ENCODE measurements around the gene KRTAP16-1. TPM values are rescaled to one million over a fixed set of nuclear protein-coding genes. Genes with fewer than 3 reads are reported as not detected.
A peak's percentile ranks its signal among the peaks of the same experiment; 100 is the strongest.
"Not testable (repeated sequence)": the region's sequence is repeated elsewhere in the genome, so short reads cannot be mapped to it uniquely, and the experiment has no call there.

The KRTAP16-1 gene
- total RNA-seq, 3 donors from 2014 or later (not counting 1 experiment from before 2014, with no cell fraction given): 0.16 to 0.23 (median 0.23) TPM

DNA sequence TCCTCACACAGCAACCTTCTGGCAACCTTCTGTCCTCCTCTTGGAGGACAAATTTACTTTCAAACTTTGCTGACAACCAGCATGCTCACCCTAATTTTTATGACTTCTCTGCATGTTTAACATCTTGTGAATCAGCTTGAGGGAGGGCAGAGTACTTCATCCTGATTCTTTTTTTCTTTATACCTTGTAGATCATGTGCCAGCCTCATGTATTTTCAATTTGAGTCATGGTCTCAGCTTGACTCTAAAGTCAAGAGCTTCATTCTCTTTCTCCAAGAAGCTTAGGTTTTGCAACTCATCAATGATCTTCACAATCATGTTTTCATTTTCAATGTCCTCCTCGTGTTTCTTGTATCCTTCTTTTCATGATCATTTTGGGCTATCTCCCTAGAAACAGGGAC is 37.3 kb downstream of the KRTAP16-1 start:
- no peaks in the 10 kb centered on the region for H3K36me3 Mint-ChIP-seq
- TF ChIP-seq, protein P1, sequence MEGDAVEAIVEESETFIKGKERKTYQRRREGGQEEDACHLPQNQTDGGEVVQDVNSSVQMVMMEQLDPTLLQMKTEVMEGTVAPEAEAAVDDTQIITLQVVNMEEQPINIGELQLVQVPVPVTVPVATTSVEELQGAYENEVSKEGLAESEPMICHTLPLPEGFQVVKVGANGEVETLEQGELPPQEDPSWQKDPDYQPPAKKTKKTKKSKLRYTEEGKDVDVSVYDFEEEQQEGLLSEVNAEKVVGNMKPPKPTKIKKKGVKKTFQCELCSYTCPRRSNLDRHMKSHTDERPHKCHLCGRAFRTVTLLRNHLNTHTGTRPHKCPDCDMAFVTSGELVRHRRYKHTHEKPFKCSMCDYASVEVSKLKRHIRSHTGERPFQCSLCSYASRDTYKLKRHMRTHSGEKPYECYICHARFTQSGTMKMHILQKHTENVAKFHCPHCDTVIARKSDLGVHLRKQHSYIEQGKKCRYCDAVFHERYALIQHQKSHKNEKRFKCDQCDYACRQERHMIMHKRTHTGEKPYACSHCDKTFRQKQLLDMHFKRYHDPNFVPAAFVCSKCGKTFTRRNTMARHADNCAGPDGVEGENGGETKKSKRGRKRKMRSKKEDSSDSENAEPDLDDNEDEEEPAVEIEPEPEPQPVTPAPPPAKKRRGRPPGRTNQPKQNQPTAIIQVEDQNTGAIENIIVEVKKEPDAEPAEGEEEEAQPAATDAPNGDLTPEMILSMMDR (IDR thresholded peaks at IDR 0.05): no peak
- Histone ChIP-seq H3K4me3 (ENCODE audit: low read length) (no peak overlapping the region), H3K36me3 (ENCODE audit: control insufficient read depth, insufficient read depth, low read length) (no peaks in the 10 kb centered on the region), H3K9me3 (ENCODE audit: control insufficient read depth, insufficient read depth, low read length) (no peaks in the 10 kb centered on the region), H3K27ac (ENCODE audit: low read length) (no peak overlapping the region), H3K27me3 (ENCODE audit: control insufficient read depth, insufficient read depth, low read length) (no peaks in the 10 kb centered on the region), H3K4me1 (ENCODE audit: control insufficient read depth, insufficient read depth, low read length) (no peaks in the 10 kb centered on the region)
- H3K27me3 Mint-ChIP-seq (ENCODE audit: low read depth in 2 of 2): peaks cover 12 to 26% of the 10 kb centered on the region in 2 donors
- H3K4me1 Mint-ChIP-seq: no peaks in the 10 kb centered on the region
- ATAC-seq: no peak
- intact Hi-C loops (cut with micrococcal nuclease): no loop called here
- no peak for DNase-seq
- WGBS (ENCODE audit: insufficient coverage): 57% methylated on average over 1 of the region's 1 CpG
- H3K27ac Mint-ChIP-seq: no peak overlapping the region
- no peaks in the 10 kb centered on the region for H3K9me3 Mint-ChIP-seq
- no peak overlapping the region for H3K4me3 Mint-ChIP-seq

DNA sequence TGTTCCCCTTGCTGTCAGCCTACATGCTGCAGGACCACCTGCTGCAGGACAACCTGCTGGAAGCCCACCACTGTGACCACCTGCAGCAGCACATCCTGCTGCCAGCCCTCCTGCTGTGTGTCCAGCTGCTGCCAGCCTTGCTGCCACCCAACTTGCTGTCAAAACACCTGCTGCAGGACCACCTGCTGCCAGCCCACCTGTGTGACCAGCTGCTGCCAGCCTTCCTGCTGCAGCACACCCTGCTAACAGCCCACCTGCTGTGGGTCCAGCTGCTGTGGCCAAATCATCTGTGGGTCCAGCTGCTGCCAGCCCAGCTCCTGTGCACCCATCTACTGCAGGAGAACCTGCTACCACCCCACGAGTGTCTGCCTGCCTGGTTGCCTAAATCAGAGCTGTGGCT is 37.8 kb downstream of the KRTAP16-1 start:
- H3K4me1 Mint-ChIP-seq; H3K27me3 ChIP-seq (ENCODE audit: control insufficient read depth, insufficient read depth, low read length); intact Hi-C loops (cut with micrococcal nuclease); ATAC-seq; DNase-seq; H3K36me3 ChIP-seq (ENCODE audit: control insufficient read depth, insufficient read depth, low read length); H3K36me3 Mint-ChIP-seq; H3K4me1 ChIP-seq (ENCODE audit: control insufficient read depth, insufficient read depth, low read length); H3K4me3 ChIP-seq (ENCODE audit: low read length); H3K9me3 ChIP-seq (ENCODE audit: control insufficient read depth, insufficient read depth, low read length); H3K4me3 Mint-ChIP-seq; H3K27ac Mint-ChIP-seq; H3K9me3 Mint-ChIP-seq; H3K27ac ChIP-seq (ENCODE audit: low read length): not testable (repeated sequence)
- WGBS (ENCODE audit: insufficient coverage): 53% methylated on average over 1 of the region's 1 CpG
- peaks cover 7 to 26% of the 10 kb centered on the region in 2 donors for H3K27me3 Mint-ChIP-seq (ENCODE audit: low read depth in 2 of 2)

DNA sequence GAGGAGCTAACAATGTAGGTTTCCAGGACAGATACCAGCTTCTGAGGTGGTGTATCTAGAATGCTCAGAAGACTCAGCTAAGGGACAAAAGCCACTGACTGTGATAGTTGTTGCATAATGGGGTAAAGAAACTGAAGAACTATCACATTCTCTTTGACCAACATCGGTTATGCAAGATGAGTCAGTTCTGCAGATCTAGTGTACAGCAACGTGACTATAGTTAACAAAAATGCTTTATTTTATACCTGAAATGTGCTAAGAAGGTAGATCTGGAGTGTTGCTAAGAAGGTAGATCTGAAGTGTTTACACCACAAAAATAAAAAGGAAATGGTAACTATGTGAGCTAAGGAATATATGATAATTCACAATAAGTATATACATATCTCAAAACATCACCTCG is 41.4 kb downstream of the KRTAP16-1 start:
- no peaks in the 10 kb centered on the region for H3K4me1 Mint-ChIP-seq
- no peaks in the 10 kb centered on the region for H3K9me3 Mint-ChIP-seq
- Histone ChIP-seq H3K36me3 (ENCODE audit: control insufficient read depth, insufficient read depth, low read length) (no peaks in the 10 kb centered on the region), H3K27ac (ENCODE audit: low read length) (no peak overlapping the region), H3K4me1 (ENCODE audit: control insufficient read depth, insufficient read depth, low read length) (no peaks in the 10 kb centered on the region), H3K4me3 (ENCODE audit: low read length) (no peak overlapping the region), H3K27me3 (ENCODE audit: control insufficient read depth, insufficient read depth, low read length) (peaks cover 2% of the 10 kb centered on the region), H3K9me3 (ENCODE audit: control insufficient read depth, insufficient read depth, low read length) (no peaks in the 10 kb centered on the region)
- no peak overlapping the region for H3K27ac Mint-ChIP-seq
- H3K4me3 Mint-ChIP-seq: no peak overlapping the region
- TF ChIP-seq, protein P1 (IDR thresholded peaks at IDR 0.05): no peak
- ATAC-seq: no peak
- intact Hi-C loops (cut with micrococcal nuclease): no loop called here
- H3K36me3 Mint-ChIP-seq: no peaks in the 10 kb centered on the region
- peaks cover 22 to 34% of the 10 kb centered on the region in 2 donors for H3K27me3 Mint-ChIP-seq (ENCODE audit: low read depth in 2 of 2)
- no CpG with 5 or more reads among the region's 3 CpGs for WGBS (ENCODE audit: insufficient coverage)
- no peak for DNase-seq

DNA sequence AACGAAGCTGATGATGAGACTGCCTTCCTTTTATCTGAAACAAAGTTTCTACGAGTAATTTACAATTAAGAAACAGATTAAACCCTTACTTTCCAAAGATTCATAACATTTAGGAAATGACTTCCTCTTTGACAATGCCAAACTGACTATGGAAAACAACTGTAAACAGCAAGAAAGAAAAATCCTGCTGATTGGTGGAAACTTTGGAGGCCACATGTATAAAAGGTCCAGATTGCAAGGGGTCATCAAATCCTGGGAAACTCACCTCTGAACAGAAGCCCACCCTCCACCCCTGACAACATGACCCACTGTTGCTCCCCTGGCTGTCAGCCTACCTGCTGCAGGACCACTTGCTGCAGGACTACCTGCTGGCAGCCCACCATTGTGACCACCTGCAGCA is 44.0 kb downstream of the KRTAP16-1 start, which contains the start of gene KRTAP9-6:
Gene KRTAP9-6, plus strand, starts transcription at position 301 of the 400 bp plus-strand sequence. Its CDS starts 0 bp downstream, at position 301.
- H3K27me3 Mint-ChIP-seq (ENCODE audit: low read depth in 2 of 2): peaks cover 44 to 45% of the 10 kb centered on the region in 2 donors
- intact Hi-C loops (cut with micrococcal nuclease): no loop called here
- peak in 1 of 2 donors; percentile 1 for DNase-seq
- Histone ChIP-seq H3K4me3 (ENCODE audit: low read length) (no peak within 1 kb of the TSS), H3K27me3 (ENCODE audit: control insufficient read depth, insufficient read depth, low read length) (peaks cover 2% of the 10 kb centered on the region), H3K4me1 (ENCODE audit: control insufficient read depth, insufficient read depth, low read length) (no peaks in the 10 kb centered on the region), H3K9me3 (ENCODE audit: control insufficient read depth, insufficient read depth, low read length) (no peaks in the 10 kb centered on the region), H3K36me3 (ENCODE audit: control insufficient read depth, insufficient read depth, low read length) (no peaks in the 10 kb centered on the region), H3K27ac (ENCODE audit: low read length) (no peak within 1 kb of the TSS)
- H3K36me3 Mint-ChIP-seq: no peaks in the 10 kb centered on the region
- TF ChIP-seq, protein P1 (IDR thresholded peaks at IDR 0.05): no peak
- no peak within 1 kb of the TSS for H3K27ac Mint-ChIP-seq
- no peak within 1 kb of the TSS for H3K4me3 Mint-ChIP-seq
- WGBS (ENCODE audit: insufficient coverage): 60% methylated on average over 2 of the region's 2 CpGs
- no peaks in the 10 kb centered on the region for H3K4me1 Mint-ChIP-seq
- ATAC-seq: no peak
- no peaks in the 10 kb centered on the region for H3K9me3 Mint-ChIP-seq
